HG02970 (cell line): ENCODE data around the gene RNF212B.

Experiments
- ATAC-seq: cut with Tn5 transposase; IDR thresholded peaks from one replicate; pipeline ENCODE4 v1.9.1; 2021; ENCODE audit warnings: mild to moderate bottlenecking, moderate library complexity, moderate number of reproducible peaks; ENCODE audit not compliant: unreplicated experiment, low FRiP score

RNF212B gene

DNA sequence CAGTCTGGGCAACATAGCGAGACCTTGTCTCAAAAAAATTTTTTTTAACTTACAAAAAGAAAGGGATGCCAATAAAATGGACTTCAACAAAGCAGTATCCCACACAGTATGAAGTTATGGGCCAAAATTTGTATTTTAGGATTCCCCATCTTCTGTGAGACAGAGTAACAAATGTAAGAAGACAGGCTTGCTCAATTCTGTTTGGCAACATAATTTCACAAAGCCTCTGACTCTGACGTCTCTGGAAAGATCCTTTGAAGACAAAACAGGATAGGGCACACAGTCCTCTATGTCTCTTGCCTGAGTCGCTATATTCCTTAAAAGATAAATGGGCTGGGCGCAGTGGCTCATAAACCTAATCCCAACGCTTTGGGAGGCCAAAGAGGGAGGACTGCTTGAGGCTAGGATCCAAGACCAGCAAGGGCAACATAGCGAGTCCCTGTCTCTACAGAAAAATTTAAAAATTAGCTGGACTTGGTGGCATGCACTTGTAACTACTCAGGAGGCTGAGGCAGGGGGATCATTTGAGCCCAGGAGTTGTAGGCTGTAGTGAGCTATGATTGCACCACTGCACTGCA is 49.3 kb downstream of the RNF212B start:
- no peak for ATAC-seq

DNA sequence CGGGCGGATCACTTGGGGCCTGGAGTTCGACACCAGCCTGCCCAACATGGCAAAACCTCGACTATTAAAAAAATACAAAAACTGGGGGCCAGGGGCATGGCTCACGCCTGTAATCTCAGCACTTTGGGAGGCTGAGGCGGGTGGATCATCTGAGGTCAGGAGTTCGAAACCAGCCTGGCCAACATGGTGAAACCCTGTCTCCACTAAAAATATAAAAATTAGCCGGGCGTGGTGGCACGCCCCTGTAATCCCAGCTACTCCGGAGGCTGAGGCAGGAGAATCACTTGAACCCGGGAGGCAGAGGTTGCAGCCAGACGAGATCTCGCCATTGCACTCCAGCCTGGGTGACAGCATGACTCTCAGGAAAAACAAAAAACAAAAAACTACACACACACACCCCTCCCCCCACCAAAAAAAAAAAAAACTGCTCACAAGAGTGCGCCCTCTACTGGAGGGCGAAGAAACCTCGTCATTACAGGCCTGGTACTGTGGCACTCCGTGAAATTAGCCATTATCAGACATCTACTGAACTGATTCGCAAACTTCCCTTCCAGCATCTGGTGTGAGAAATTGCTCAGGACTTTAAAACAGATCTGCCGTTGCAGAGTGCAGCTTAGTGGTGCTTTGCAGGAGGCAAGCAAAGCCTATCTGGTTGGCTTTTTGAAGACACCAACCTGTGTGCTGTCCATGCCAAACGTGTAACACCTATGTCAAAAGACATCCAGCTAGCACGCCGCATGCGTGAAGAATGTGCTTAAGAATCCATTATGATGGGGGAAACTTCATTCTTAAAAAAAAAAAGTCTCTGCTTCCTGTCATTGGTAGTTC is 57.2 kb downstream of the RNF212B start:
- no peak for ATAC-seq

- ATAC-seq: no peak
Measured at GRCh38 chr14:23296012-23296777, 58.5 kb downstream of the RNF212B start.

DNA sequence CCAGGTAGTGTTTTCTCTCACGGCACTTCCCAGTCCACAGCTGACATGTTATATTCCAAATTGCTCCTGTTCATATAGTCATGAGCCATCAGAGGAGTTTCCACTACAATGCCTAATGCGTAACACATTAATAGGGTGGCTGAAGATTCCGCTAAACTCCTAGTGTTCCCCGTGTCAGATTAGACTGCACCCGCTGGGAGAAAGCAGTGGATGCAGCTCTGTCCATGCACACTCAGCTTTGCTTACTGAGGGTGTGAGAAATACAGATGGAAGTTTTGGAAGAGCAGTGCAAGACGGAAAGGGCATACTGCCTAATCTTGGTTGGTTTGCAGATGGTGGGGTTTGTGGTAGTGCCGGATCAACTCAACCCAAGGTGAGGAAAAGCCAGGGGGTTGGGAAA is 59.4 kb downstream of the RNF212B start:
- ATAC-seq: no peak

- no peak for ATAC-seq
Measured at GRCh38 chr14:23297611-23298277, 60.0 kb downstream of the RNF212B start.

DNA sequence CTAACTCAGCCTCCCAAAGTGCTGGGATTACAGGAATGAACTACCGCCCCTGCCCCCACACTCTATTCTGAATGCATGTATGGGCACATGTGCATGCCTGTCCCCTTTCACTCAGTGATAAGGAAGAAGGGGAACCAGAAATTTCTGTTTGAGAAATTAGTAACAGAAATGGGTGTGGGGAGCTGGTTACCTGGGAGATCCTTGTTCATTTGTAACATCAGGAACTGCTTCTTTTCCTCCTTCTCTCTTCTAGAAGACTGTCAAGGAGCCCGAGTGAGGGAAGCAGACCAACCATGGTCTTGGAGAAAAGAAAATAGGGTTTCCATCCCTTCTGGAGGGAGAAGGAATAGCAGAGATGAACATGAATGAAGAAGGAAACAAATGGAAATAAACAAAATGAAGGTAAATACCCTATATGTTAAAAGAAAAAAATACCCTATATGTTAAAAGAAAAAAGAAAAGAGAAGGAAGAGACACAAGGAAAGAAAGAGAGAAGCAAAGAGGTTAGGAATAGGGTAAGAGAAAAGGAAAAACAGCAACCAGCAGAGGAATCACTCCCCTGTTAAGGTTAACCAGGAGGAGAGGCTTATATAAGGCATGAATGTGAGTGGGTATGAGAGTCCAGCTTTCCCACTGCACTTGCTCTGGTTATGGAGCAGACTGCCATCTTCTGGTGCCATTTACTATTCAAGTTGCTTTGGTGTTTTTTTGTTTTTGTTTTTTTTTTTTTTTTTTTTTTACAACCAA is 61.6 kb downstream of the RNF212B start:
- ATAC-seq: no peak

- no peak for ATAC-seq
Measured at GRCh38 chr14:23299986-23300686, 62.4 kb downstream of the RNF212B start.

GRCh38 chr14:23300687-23301223 is 63.0 kb downstream of the RNF212B start:
- no peak for ATAC-seq

DNA sequence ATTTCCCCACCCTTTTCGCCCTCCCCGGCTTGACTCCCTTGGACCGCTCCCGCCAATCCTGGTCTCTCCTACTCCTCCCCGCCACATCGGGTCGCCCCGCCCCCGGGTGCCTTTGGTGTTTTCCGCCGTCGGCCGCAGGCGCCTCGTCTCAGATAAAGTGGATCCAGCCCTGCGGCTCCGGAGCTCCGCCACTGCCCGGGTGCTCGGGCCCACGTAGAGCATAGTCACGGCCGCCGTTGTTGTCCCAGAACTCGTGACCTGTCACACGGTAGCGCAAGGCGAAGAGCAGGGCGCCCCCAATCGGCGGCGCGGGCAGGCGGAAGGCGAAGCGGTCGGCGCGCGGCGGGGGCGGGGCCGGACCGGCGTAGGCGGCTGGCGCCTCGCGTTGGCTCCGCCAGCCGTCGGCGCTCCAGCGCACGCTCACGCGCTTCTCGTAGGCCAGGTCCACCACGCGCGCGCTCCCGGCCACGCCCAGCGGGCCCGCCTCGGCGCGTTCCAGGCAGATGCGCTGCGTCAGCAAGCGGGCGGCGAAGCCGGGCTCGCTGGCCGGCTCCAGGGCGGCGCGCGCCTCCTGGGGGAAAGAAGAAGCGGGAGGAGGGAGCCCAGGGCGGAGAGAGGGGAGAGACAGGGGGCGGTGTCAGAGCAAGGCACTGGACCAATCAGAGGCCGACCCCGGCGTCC is 63.7 kb downstream of the RNF212B start:
- peak; percentile 78 for ATAC-seq

- ATAC-seq: no peak
Measured at GRCh38 chr14:23301969-23302289, 64.2 kb downstream of the RNF212B start.

- ATAC-seq: peak; percentile 24
Measured at GRCh38 chr14:23302290-23303225, 64.8 kb downstream of the RNF212B start, which contains the start of gene PPP1R3E. Gene PPP1R3E (minus strand): TSS chr14:23302859. CDS start chr14:23302576, 283 bp downstream.

GRCh38 chr14:23306412-23307145 is 68.8 kb downstream of the RNF212B start, which contains the start of gene BCL2L2:
Gene BCL2L2 (plus strand): TSS chr14:23306833. CDS start chr14:23307768, 935 bp downstream.
- no peak for ATAC-seq

DNA sequence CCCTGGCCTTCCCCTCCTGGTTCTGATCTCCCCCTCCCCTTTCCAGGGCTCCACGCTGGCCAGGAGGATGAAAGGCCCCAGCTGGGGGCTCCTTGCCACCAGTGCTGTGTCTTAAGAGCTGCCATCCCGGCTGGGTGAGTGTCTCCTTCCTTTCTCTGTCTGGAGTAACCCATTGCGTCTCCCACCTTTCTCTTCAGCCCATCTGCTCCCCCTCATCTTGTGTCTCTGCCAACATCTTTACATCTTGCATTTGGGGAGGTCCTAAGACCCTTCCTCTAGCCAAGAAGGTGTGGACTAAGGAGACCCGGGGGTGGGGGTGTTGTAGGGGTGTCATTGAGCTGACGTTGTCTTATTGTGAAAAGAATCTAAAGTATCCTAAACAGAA is 69.4 kb downstream of the RNF212B start:
- no peak for ATAC-seq

DNA sequence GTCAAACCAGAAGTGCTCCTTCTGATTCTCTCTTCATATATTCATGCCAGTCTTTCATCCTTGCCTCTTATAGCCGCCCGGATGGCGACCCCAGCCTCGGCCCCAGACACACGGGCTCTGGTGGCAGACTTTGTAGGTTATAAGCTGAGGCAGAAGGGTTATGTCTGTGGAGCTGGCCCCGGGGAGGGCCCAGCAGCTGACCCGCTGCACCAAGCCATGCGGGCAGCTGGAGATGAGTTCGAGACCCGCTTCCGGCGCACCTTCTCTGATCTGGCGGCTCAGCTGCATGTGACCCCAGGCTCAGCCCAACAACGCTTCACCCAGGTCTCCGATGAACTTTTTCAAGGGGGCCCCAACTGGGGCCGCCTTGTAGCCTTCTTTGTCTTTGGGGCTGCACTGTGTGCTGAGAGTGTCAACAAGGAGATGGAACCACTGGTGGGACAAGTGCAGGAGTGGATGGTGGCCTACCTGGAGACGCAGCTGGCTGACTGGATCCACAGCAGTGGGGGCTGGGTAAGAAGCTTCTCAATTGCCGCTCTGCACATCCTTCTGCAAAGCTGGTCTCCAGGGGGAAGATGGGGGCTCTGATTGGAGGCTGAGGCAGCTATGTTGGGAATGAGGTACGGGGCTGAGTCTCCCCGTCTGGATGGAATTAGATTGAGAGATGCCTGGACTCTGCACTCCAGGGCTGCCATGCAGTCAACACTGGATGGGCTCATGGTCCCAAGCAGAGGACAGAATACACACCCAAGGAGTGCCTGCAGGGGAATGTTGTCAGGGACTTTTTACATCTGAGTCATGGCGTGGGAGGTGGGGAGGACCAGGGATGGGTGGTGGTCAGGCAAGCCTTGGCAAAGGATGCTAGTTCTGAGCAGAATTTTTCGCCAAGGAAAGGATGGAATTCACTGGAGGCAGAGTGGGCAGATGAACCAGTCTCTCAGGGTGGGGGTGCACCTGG is 70.2 kb downstream of the RNF212B start:
- no peak for ATAC-seq

- no peak for ATAC-seq
Measured at GRCh38 chr14:23308721-23309445, 71.1 kb downstream of the RNF212B start.
